ENCODE data around the gene LARGE1. TPM values are rescaled to one million over a fixed set of nuclear protein-coding genes. Genes with fewer than 3 reads are reported as not detected.

The LARGE1 gene
- total and polyA plus RNA-seq, 9 of the 15 experiments (the other 6 are each of a cell fraction or from before 2014, with no cell fraction given), result 0.01 to 0.66 (median 0.14) TPM; not detected in 2

- Histone ChIP-seq H3K4me3 (no peak overlapping the region), H3K9me3 (replicated peaks; ENCODE audit: control insufficient read depth, insufficient read depth, low read depth, low read length) (no peaks in the 10 kb centered on the region), H2AFZ (ENCODE audit: low read depth, low read length) (no peak overlapping the region), H3K9ac (ENCODE audit: insufficient read depth in 1 of 2, low read depth in 2 of 2, low read length in 2 of 2) (no peak overlapping the region), H3K4me2 (ENCODE audit: insufficient read depth, low read length) (no peak overlapping the region), H3K79me2 (ENCODE audit: control insufficient read depth, insufficient read depth, low read length) (no peaks in the 10 kb centered on the region), H4K20me1 (replicated peaks; ENCODE audit: control insufficient read depth, insufficient read depth, low read length) (no peaks in the 10 kb centered on the region), H3K27ac (ENCODE audit: extremely low read depth, low read depth, low read length) (no peak overlapping the region), H3K4me1 (replicated peaks in 1 of 2; ENCODE audit: control insufficient read depth in 2 of 2, insufficient read depth in 2 of 2, low read length in 2 of 2) (no peaks in the 10 kb centered on the region), H3K27me3 (ENCODE audit: control insufficient read depth in 2 of 2, insufficient read depth in 2 of 2, low read length in 2 of 2) (no peaks in the 10 kb centered on the region), H3K9me1 (ENCODE audit: control insufficient read depth, insufficient read depth, low read length) (no peaks in the 10 kb centered on the region), H3K36me3 (ENCODE audit: control insufficient read depth, insufficient read depth, low read length) (no peaks in the 10 kb centered on the region)
- intact Hi-C loops (cut with micrococcal nuclease), result no loop called here
- TF ChIP-seq ZNF280A (IDR thresholded peaks at IDR 0.05; ENCODE audit: low read depth, partially characterized antibody) (no peak), ZNF175 (CRISPR knock-in tag; IDR thresholded peaks at IDR 0.05; ENCODE audit: low read depth) (no peak), RAD21 (CRISPR knock-in tag; conservative IDR thresholded peaks at IDR 0.05 in 1 of 2, IDR thresholded peaks at IDR 0.05 in 1 of 2) (no peak), SAP30 (IDR thresholded peaks at IDR 0.05; ENCODE audit: borderline replicate concordance, insufficient read depth, low read depth, low read length, poor library complexity, severe bottlenecking) (no peak), ID3 (CRISPR knock-in tag; IDR thresholded peaks at IDR 0.05) (no peak), ID3 (tag; IDR thresholded peaks at IDR 0.05) (no peak), HMGN3 (IDR thresholded peaks at IDR 0.05; ENCODE audit: borderline replicate concordance, extremely low read depth, insufficient read length, low read depth, low read length) (no peak), TSC22D4 (tag; IDR thresholded peaks at IDR 0.05) (no peak), SIN3B (IDR thresholded peaks at IDR 0.05; ENCODE audit: low read depth) (no peak), MXI1 (IDR thresholded peaks at IDR 0.05; ENCODE audit: low read depth, low read length) (no peak), NONO (IDR thresholded peaks at IDR 0.05; ENCODE audit: low read depth in 2 of 2, low read length in 1 of 2) (no peak), POLR3G (IDR thresholded peaks at IDR 0.05; ENCODE audit: extremely low read depth, insufficient read length, insufficient replicate concordance) (no peak), ZNF263 (CRISPR knock-in tag; IDR thresholded peaks at IDR 0.05; ENCODE audit: borderline replicate concordance) (no peak), ZNF76 (CRISPR knock-in tag; IDR thresholded peaks at IDR 0.05; ENCODE audit: borderline replicate concordance) (no peak), ZNF232 (CRISPR knock-in tag; IDR thresholded peaks at IDR 0.05) (no peak), RHOXF2B (CRISPR knock-in tag; conservative IDR thresholded peaks at IDR 0.05) (no peak), ZZZ3 (IDR thresholded peaks at IDR 0.05) (no peak), EWSR1 (IDR thresholded peaks at IDR 0.05; ENCODE audit: borderline replicate concordance, low read depth, partially characterized antibody) (no peak), RCOR1 (IDR thresholded peaks at IDR 0.05; ENCODE audit: borderline replicate concordance in 1 of 2, low read depth in 2 of 2, low read length in 2 of 2) (no peak), L3MBTL2 (IDR thresholded peaks at IDR 0.05) (no peak), OTX1 (CRISPR knock-in tag; IDR thresholded peaks at IDR 0.05) (no peak)
- no peak for FAIRE-seq
- ATAC-seq, result no peak
- ChIA-PET POLR2A (no interaction called here), CTCF (ENCODE audit: low intra/inter-chr PET ratio) (no interaction called here)
- BruUV-seq (replicated peaks), result no TSS peak
- in situ Hi-C loops (cut with MboI), result no loop called here
- 0% methylated on average over 7 of the region's 7 CpGs for WGBS (ENCODE audit: insufficient coverage, low coverage, missing lambda C conversion rate)
- no peak for DNase-seq (ENCODE audit: extremely low read depth in 1 of 4, low spot score in 3 of 4)
Observed at GRCh38 chr22:33599596-33599995, 320.7 kb downstream of the LARGE1 start.

Measured in K562 (cell line).